CD4-positive, alpha-beta T cell treated with Interleukin-6 for 4 hours (primary cell): ENCODE results near the gene FRS3.

Experiments
- DNase-seq: peaks from one replicate; pipeline ENCODE4 v3.0.0-alpha.2; 2020; ENCODE audit warnings: mixed read lengths

The FRS3 gene

DNA sequence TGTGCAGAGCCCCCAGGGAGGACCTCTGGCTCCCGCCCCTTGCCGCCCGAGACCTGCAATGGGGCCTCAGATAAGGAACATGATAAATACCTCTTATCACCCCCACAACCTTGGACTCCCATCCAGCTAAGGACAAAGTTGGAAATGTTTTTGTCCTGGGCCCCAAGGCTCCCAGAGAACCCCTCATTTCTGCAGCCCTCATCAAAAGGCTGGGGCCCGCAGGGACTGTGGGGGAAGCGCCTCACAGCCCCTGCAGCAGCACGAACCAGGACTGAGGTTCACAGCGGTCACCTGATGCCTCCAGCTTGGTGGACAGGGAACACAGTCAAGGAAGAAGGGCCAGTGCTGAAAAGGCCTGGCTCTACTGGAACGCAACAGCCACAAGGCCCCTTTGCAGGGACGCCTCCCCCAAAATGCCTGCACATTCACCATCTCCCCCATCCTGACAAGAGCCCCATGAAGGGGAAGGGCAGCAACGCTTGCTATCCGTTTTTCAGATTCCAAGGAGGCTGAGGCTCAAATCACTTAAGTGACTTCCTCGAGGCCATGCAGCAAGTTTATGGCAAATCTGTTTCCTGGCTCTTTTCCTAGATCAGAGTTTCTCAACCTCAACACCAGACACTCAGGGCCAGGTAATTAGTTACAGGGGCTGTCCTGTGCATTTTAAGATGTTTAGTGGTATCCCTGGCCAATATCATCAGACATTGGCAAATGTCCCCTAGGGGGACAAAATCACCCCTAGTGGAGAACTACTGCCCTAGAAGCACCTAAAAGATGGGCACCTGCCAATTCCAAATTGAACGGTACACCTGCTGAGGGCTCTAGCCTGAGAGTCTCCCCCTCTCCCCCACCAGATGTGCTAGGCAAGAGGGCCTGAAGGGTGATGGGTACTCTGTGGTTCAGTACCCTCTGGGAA, 54.9 kb downstream of the FRS3 start:
- DNase-seq = no peak

DNA sequence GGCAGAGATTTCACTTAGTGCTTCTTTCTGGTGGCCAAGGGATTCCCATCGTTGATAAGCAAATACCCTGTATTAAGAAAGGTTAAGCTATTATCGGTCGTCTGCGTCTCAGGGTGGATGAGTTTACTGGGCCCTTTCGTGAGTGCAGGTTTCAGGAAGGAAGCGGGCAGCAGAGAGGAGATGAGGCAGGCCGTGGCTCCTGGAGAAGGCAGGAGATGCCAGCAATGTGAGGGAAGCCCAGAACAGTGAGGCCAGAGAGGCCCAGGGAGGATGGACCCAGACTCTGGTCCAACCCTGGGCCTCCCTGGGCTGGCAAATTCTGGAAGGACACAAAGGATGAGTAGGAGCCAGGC, 55.5 kb downstream of the FRS3 start:
- no peak for DNase-seq

DNA sequence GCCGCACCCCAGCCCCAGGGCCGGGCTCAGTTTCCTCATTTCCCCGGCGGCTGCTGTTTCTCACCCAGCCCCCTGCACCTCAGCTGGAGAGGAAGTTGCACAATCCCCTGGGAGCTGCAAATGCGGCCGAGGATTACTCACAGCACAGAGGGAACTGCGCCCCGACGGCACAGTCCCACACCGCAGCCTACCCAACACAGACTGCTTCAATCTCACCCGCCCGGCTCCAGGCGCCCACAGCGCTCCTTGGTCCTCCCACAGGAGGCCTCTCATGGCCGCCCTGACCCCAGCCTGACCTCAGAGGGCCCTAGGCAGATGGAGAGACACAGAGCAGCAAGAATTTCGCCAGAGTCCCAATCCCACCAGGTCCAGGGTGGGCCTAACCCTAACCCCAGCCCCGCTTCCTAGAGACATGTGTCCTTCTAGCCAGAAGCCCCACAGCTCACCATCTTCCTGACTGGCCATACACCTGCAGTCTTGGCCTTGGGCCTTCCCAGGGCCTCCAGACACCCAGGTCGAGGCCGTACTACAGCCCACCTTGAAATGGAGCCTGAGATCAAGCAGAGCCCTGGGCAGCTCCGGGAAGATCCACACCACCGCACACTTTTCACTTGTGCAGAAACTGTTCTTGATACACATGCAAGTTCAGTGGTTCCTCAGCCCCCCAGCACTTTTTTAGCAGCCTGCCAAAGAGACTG, 56.0 kb downstream of the FRS3 start:
- no peak for DNase-seq

DNA sequence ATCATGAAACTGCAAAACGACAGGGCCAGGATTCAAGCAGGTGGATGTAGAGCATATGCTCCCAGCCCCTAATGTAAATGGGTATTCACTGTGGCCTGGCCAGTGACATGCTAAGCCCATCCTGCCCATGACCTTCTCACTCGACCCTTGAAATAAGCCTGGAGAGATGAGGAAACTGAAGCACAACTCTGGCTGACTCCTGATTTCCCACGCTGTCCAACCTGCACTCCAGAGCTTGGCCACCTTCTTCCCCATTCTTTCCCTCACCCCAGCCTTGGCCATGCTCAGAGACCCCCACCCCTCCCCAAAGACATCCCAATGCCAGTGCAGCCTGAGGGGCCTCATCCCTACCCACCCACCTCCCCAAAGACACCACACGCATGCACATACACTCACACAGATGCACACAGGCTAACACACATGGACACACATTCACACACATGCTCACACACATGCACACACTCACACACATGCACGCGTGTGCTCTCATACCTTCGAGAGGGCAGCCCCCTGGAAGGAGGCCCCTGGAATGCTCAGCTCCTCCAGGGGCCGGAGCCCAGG, 56.7 kb downstream of the FRS3 start:
- DNase-seq = no peak

DNA sequence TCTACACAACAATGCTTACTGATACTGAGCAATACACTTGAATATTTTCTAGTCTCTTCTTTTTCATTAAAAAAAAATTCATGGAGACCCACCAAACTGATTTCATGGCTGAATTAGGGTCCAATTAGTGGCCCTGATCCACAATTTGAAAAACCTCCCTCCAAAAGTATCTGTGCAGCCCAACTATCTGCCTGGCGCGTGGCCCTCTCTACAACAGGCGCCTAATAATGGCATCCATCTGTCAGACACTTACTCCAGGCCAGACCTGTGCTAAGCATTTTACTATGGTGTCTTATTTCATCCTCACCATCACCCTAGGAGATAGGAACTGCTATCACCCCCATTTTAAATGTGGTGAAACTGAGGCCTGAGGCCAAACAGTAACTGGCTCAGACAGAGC, 58.3 kb downstream of the FRS3 start:
- no peak for DNase-seq

DNA sequence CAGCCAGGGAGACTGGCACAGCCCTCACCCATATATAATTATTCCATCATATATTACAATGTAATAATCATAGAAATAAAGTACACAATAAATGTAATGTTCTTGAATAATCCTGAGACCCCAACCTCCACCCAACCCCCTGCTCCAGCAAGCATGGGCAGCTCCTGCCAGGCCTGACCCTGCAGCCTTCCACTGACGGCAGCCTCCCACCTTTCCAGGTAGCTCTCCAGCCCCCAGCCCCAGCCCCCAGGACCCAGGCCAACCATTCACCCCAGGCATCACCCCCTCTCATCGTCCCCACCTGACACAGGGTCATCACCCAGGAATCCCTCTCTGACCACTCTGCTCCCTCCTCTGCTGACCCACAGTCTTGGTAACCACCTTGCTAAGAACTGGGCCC, 58.9 kb downstream of the FRS3 start:
- DNase-seq = no peak

DNA sequence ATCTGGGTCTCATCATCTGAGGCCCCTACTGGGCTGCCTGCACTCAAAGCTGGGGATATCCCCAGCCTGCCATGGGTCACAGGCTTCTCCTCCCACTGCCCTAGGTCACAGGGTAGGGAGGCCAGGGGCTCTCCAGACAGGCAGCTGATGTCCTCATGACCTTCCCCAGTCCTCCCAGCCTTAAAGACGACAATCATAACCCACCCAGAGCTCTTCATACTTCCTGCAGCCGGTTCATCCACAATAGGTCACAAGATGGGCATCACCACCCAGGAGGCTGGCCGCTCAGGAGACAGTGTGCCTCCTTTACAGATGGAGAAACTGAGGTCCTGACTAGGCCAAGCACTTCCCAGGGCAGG, 59.5 kb downstream of the FRS3 start:
- no peak for DNase-seq
